Loucy (cell line): ENCODE measurements around the gene PTPRO.

Source experiments
- EZH2phosphoT487 ChIP-seq: fragments of 200-600 bp; IDR thresholded peaks from 2 replicates; pipeline ENCODE4 v1.6.1; 2018; ENCODE audit warnings: antibody characterized with exemption, mild to moderate bottlenecking, moderate library complexity, borderline replicate concordance
- TF ChIP-seq, protein P1 (sequence below): fragments of 200-600 bp; sonication (generic); conservative IDR thresholded peaks from 2 replicates; pipeline ENCODE4 v1.5.1; 2014; ENCODE audit warnings: mild to moderate bottlenecking, antibody characterized with exemption, low read length

DNA sequence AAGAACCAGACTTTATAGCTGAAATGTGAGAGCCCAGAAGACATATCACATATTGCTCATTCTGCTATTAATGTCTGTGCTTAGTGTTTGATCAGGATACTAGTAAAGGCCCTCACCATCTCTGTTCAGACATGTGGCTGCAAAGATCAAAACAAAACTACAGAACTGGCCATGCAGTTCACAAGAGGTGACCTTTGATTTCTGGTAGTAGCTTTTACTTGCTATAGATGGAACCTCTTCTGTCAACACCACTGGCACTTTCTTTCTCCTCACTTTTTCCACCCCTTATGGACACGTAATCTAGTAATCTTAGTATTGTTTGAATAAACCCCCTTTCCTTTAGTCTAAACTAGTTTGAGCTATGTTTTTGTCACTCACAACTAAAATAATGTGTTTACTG is 252.0 kb downstream of the PTPRO start:
- TF ChIP-seq, protein P1, sequence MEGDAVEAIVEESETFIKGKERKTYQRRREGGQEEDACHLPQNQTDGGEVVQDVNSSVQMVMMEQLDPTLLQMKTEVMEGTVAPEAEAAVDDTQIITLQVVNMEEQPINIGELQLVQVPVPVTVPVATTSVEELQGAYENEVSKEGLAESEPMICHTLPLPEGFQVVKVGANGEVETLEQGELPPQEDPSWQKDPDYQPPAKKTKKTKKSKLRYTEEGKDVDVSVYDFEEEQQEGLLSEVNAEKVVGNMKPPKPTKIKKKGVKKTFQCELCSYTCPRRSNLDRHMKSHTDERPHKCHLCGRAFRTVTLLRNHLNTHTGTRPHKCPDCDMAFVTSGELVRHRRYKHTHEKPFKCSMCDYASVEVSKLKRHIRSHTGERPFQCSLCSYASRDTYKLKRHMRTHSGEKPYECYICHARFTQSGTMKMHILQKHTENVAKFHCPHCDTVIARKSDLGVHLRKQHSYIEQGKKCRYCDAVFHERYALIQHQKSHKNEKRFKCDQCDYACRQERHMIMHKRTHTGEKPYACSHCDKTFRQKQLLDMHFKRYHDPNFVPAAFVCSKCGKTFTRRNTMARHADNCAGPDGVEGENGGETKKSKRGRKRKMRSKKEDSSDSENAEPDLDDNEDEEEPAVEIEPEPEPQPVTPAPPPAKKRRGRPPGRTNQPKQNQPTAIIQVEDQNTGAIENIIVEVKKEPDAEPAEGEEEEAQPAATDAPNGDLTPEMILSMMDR = no peak
- TF ChIP-seq EZH2phosphoT487 = no peak
